ENCODE results near the gene TANGO6. TPM values are rescaled to one million over a fixed set of nuclear protein-coding genes. Genes with fewer than 3 reads are reported as not detected.

Gene TANGO6
- total and polyA plus RNA-seq, 2 of the 8 experiments (the other 6 are each of a cell fraction or from before 2014, with no cell fraction given) = 5.0 to 19.5 TPM

- TF ChIP-seq, protein P1, sequence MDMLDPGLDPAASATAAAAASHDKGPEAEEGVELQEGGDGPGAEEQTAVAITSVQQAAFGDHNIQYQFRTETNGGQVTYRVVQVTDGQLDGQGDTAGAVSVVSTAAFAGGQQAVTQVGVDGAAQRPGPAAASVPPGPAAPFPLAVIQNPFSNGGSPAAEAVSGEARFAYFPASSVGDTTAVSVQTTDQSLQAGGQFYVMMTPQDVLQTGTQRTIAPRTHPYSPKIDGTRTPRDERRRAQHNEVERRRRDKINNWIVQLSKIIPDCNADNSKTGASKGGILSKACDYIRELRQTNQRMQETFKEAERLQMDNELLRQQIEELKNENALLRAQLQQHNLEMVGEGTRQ (IDR thresholded peaks at IDR 0.05; ENCODE audit: low read length) = no peak
- TF ChIP-seq TCF12 (IDR thresholded peaks at IDR 0.05; ENCODE audit: low read depth, low read length) = no peak
- peak; percentile 24 for TF ChIP-seq ASH2L (IDR thresholded peaks at IDR 0.05; ENCODE audit: low read length)
- TF ChIP-seq POU5F1 (IDR thresholded peaks at IDR 0.05; ENCODE audit: low read depth, low read length) = no peak
- peak; percentile 10 for TF ChIP-seq TAF7 (optimal IDR thresholded peaks at IDR 0.05; ENCODE audit: borderline replicate concordance, low read depth, low read length)
- no peak for TF ChIP-seq RAD21 (IDR thresholded peaks at IDR 0.05 in 1 of 2, conservative IDR thresholded peaks at IDR 0.05 in 1 of 2; ENCODE audit: low read depth in 2 of 2, low read length in 2 of 2)
- TF ChIP-seq, protein P2, sequence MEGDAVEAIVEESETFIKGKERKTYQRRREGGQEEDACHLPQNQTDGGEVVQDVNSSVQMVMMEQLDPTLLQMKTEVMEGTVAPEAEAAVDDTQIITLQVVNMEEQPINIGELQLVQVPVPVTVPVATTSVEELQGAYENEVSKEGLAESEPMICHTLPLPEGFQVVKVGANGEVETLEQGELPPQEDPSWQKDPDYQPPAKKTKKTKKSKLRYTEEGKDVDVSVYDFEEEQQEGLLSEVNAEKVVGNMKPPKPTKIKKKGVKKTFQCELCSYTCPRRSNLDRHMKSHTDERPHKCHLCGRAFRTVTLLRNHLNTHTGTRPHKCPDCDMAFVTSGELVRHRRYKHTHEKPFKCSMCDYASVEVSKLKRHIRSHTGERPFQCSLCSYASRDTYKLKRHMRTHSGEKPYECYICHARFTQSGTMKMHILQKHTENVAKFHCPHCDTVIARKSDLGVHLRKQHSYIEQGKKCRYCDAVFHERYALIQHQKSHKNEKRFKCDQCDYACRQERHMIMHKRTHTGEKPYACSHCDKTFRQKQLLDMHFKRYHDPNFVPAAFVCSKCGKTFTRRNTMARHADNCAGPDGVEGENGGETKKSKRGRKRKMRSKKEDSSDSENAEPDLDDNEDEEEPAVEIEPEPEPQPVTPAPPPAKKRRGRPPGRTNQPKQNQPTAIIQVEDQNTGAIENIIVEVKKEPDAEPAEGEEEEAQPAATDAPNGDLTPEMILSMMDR (IDR thresholded peaks at IDR 0.05; ENCODE audit: control extremely low read depth in 1 of 3, insufficient read depth in 1 of 3, low read depth in 1 of 3, low read length in 3 of 3) = no peak
- TF ChIP-seq POLR2A (IDR thresholded peaks at IDR 0.05; ENCODE audit: control extremely low read depth in 1 of 2, low read depth in 2 of 2, low read length in 2 of 2) = peak in 1 of 2 experiments; percentile 6; a peak in 1 of 3 replicates
- peak; percentile 58; the same call in 1 of the 2 replicates for TF ChIP-seq PHF8 (conservative IDR thresholded peaks at IDR 0.05; ENCODE audit: low read depth, low read length)
- no peak for TF ChIP-seq GABPA (IDR thresholded peaks at IDR 0.05; ENCODE audit: borderline replicate concordance, insufficient read depth, low read length)
- no peak; the same call in 1 of the 2 replicates for TF ChIP-seq TEAD4 (IDR thresholded peaks at IDR 0.05; ENCODE audit: low read depth, low read length)
- TF ChIP-seq YY1 (IDR thresholded peaks at IDR 0.05; ENCODE audit: low read depth, low read length) = no peak
- TF ChIP-seq HDAC2 (IDR thresholded peaks at IDR 0.05; ENCODE audit: borderline replicate concordance in 1 of 2, low read depth in 2 of 2, low read length in 2 of 2) = no peak
- no peak for TF ChIP-seq CTBP2 (IDR thresholded peaks at IDR 0.05; ENCODE audit: borderline replicate concordance, insufficient read depth, insufficient read length, low read length)
- no peak for TF ChIP-seq SP2 (IDR thresholded peaks at IDR 0.05; ENCODE audit: low read length)
These were observed 288.6 kb downstream of the TANGO6 start (continued) for GRCh38 chr16:69131839-69132423.
